ENCODE results near the gene ANKS1B.

GRCh38 chr12:98968896-98969295 lies 1015.8 kb downstream of the ANKS1B start:
- no peak for TF ChIP-seq CTCF (IDR thresholded peaks at IDR 0.05)
- no peak for TF ChIP-seq AR (CRISPR knock-in tag; IDR thresholded peaks at IDR 0.05)
- no peak for TF ChIP-seq ZNF532 (CRISPR knock-in tag; IDR thresholded peaks at IDR 0.05; ENCODE audit: borderline replicate concordance)
- TF ChIP-seq MAX (CRISPR knock-in tag; IDR thresholded peaks at IDR 0.05): no peak
- no peak for TF ChIP-seq PRDM15 (CRISPR knock-in tag; IDR thresholded peaks at IDR 0.05)
- no peak for TF ChIP-seq ATF6 (CRISPR knock-in tag; IDR thresholded peaks at IDR 0.05)
- no peak for TF ChIP-seq RELA (CRISPR knock-in tag; IDR thresholded peaks at IDR 0.05; ENCODE audit: borderline replicate concordance)
- no peak for TF ChIP-seq ESRRA (CRISPR knock-in tag; IDR thresholded peaks at IDR 0.05; ENCODE audit: borderline replicate concordance)
- TF ChIP-seq E2F1 (CRISPR knock-in tag; IDR thresholded peaks at IDR 0.05): no peak
- TF ChIP-seq TP53 (CRISPR knock-in tag; IDR thresholded peaks at IDR 0.05): no peak
- TF ChIP-seq ZNF396 (CRISPR knock-in tag; IDR thresholded peaks at IDR 0.05; ENCODE audit: borderline replicate concordance): no peak
